ENCODE data around the gene CERK. TPM values are rescaled to one million over a fixed set of nuclear protein-coding genes. Genes with fewer than 3 reads are reported as not detected.

Gene CERK
- total and polyA plus RNA-seq, 9 of the 15 experiments (the other 6 are each of a cell fraction or from before 2014, with no cell fraction given) = 1.1 to 14.9 (median 8.7) TPM

- no peaks in the 10 kb centered on the region for H3K9me3 ChIP-seq (replicated peaks; ENCODE audit: control insufficient read depth, insufficient read depth, low read depth, low read length)
- no peak for TF ChIP-seq CREB3L1 (IDR thresholded peaks at IDR 0.05; ENCODE audit: borderline replicate concordance, low read depth)
- ChIA-PET POLR2A (interaction anchor here (0.6 to 2.0 kb wide), 2 partner anchors 15 to 26 kb away, joined by 3 to 10 read pairs; partner anchors contain the start of gene TBC1D22A), CTCF (ENCODE audit: low intra/inter-chr PET ratio) (no interaction called here)
- DNase-seq (ENCODE audit: extremely low read depth in 1 of 4, low spot score in 3 of 4) (no peak), FAIRE-seq (no peak), ATAC-seq (no peak)
- BruUV-seq (replicated peaks) = no TSS peak
- 80% methylated on average over 7 of the region's 13 CpGs for WGBS (ENCODE audit: insufficient coverage, low coverage, missing lambda C conversion rate)
- no peak overlapping the region for H2AFZ ChIP-seq (ENCODE audit: low read depth, low read length)
- H3K27me3 ChIP-seq (ENCODE audit: control insufficient read depth in 2 of 2, insufficient read depth in 2 of 2, low read length in 2 of 2) = no peaks in the 10 kb centered on the region
- intact Hi-C loops (cut with micrococcal nuclease) (no loop called here), in situ Hi-C loops (cut with MboI) (no loop called here)
- H3K4me1 ChIP-seq (replicated peaks in 1 of 2; ENCODE audit: control insufficient read depth in 2 of 2, insufficient read depth in 2 of 2, low read length in 2 of 2) = peaks cover 5 to 44% of the 10 kb centered on the region in 2 experiments; a peak in 4 of 5 replicates
- no peak overlapping the region for H3K27ac ChIP-seq (ENCODE audit: extremely low read depth, low read depth, low read length)
- no peak overlapping the region for H3K4me3 ChIP-seq
- H4K20me1 ChIP-seq (replicated peaks; ENCODE audit: control insufficient read depth, insufficient read depth, low read length) = no peaks in the 10 kb centered on the region
- H3K36me3 ChIP-seq (ENCODE audit: control insufficient read depth, insufficient read depth, low read length) = no peaks in the 10 kb centered on the region; the same call in 2 of the 3 replicates
- H3K79me2 ChIP-seq (ENCODE audit: control insufficient read depth, insufficient read depth, low read length) = peaks cover 29% of the 10 kb centered on the region
- no peak overlapping the region for H3K4me2 ChIP-seq (ENCODE audit: insufficient read depth, low read length)
- peak overlapping the region in 1 of 2 experiments; percentile 68; a peak in 1 of 4 replicates for H3K9ac ChIP-seq (ENCODE audit: insufficient read depth in 1 of 2, low read depth in 2 of 2, low read length in 2 of 2)
- no peaks in the 10 kb centered on the region for H3K9me1 ChIP-seq (ENCODE audit: control insufficient read depth, insufficient read depth, low read length)
Measured at GRCh38 chr22:46735747-46736608, 2.1 kb downstream of the CERK start.
